Loucy (cell line): ENCODE measurements around the gene GABBR2.
"Not testable (repeated sequence)": the region's sequence is repeated elsewhere in the genome, so short reads cannot be mapped to it uniquely, and the experiment has no call there.

Experiments
- EZH2phosphoT487 ChIP-seq: fragments of 200-600 bp; IDR thresholded peaks from 2 replicates; pipeline ENCODE4 v1.6.1; 2018; ENCODE audit warnings: antibody characterized with exemption, mild to moderate bottlenecking, moderate library complexity, borderline replicate concordance
- TF ChIP-seq, protein P1 (sequence below): fragments of 200-600 bp; sonication (generic); conservative IDR thresholded peaks from 2 replicates; pipeline ENCODE4 v1.5.1; 2014; ENCODE audit warnings: mild to moderate bottlenecking, antibody characterized with exemption, low read length

DNA sequence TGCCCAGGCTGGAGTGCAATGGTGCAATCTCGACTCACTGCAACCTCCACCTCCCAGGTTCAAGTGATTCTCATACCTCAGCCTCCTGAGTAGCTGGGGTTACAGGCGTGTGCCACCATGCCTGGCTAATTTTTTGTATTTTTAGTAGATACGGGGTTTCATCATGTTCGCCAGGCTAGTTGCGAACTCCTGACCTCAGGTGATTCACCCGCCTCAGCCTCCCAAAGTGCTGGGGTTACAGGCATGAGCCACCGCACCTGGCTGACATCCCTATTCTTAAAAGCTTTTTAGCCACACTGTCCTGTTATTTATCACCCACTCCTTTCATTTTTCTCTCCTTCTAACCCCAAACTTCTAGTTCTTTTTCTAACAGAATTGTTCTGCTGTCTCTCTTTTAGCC, 425.6 kb downstream of the GABBR2 start:
- TF ChIP-seq, protein P1, sequence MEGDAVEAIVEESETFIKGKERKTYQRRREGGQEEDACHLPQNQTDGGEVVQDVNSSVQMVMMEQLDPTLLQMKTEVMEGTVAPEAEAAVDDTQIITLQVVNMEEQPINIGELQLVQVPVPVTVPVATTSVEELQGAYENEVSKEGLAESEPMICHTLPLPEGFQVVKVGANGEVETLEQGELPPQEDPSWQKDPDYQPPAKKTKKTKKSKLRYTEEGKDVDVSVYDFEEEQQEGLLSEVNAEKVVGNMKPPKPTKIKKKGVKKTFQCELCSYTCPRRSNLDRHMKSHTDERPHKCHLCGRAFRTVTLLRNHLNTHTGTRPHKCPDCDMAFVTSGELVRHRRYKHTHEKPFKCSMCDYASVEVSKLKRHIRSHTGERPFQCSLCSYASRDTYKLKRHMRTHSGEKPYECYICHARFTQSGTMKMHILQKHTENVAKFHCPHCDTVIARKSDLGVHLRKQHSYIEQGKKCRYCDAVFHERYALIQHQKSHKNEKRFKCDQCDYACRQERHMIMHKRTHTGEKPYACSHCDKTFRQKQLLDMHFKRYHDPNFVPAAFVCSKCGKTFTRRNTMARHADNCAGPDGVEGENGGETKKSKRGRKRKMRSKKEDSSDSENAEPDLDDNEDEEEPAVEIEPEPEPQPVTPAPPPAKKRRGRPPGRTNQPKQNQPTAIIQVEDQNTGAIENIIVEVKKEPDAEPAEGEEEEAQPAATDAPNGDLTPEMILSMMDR, result not testable (repeated sequence)
- TF ChIP-seq EZH2phosphoT487, result not testable (repeated sequence)
